ENCODE results near the gene CACNA2D4.

DNA sequence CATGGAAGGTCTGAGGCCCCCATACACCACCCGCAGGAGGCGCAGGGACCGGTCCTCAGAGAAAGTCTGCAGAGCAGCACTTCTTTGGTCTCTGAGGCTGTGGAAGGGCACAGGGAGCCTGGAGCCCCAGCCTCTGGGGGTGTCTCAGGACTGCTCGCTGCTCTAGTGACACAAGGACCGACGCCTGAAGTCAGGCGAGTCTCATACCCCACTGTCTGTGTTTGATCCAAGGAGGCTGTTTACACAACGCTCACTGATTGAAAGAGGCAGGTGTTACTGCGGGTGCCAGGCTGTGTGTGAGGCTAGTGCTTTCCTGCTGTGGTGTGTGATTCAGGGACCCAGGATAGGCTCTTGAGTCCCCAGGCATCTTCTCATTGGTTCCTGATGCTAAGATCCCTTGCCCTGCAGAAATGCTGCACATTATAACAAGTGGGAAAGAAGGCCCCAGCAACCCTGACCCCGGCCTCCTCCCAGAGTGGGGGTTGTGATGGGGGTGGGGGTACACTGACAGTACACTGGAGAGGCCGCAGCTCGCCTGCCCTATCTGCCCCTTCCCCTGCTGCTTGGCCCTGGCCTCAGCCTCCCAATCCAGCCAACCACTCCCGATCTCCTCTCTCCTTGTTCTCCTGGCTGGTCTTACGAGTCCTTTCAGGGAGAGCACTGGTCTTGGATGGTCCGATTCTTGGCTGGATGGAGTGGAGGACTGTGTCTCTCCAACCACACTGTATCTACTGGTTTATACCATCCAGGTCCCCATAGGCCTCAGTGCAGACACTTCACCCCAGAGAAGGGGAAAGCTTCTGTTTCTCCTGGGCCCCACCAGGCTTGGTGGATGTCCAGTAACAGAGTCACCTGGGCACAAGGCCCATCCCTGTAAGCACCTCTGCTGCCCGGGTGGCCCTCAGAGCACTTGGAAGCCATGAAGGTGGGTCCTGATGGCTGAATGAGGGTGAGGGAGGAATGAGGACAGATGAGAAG, 6.6 kb downstream of the CACNA2D4 start:
- TF ChIP-seq CTCF (IDR thresholded peaks at IDR 0.05) (no peak), POLR2A (IDR thresholded peaks at IDR 0.05) (no peak)

Data from heart left ventricle (tissue), 13 donors.